ENCODE measurements around the gene GABRG1.

The GABRG1 gene

GRCh38 chr4:45989775-45990174 lies 134.1 kb downstream of the GABRG1 start:
- H2AFZ ChIP-seq (ENCODE audit: low read length, unreplicated experiment) = no peak overlapping the region
- H3K27ac ChIP-seq (ENCODE audit: low read depth, low read length) = no peak overlapping the region
- H3K4me1 ChIP-seq (ENCODE audit: control insufficient read depth, insufficient read depth, low read length, unreplicated experiment) = no peaks in the 10 kb centered on the region
- H3K36me3 ChIP-seq (ENCODE audit: insufficient read depth, low read length) = no peaks in the 10 kb centered on the region
- no peak overlapping the region for H3K4me3 ChIP-seq (ENCODE audit: low read depth, low read length)
- no peaks in the 10 kb centered on the region for H3K79me2 ChIP-seq (ENCODE audit: control insufficient read depth, insufficient read depth, low read length, unreplicated experiment)
- H3K27me3 ChIP-seq (ENCODE audit: insufficient read depth, low read length) = no peaks in the 10 kb centered on the region

- no peaks in the 10 kb centered on the region for H3K4me1 ChIP-seq (ENCODE audit: control insufficient read depth, insufficient read depth, low read length, unreplicated experiment)
- no peaks in the 10 kb centered on the region for H3K36me3 ChIP-seq (ENCODE audit: insufficient read depth, low read length)
- no peak overlapping the region for H3K4me3 ChIP-seq (ENCODE audit: low read depth, low read length)
- H3K27ac ChIP-seq (ENCODE audit: low read depth, low read length) = no peak overlapping the region
- no peak overlapping the region for H2AFZ ChIP-seq (ENCODE audit: low read length, unreplicated experiment)
- H3K27me3 ChIP-seq (ENCODE audit: insufficient read depth, low read length) = no peaks in the 10 kb centered on the region
- H3K79me2 ChIP-seq (ENCODE audit: control insufficient read depth, insufficient read depth, low read length, unreplicated experiment) = no peaks in the 10 kb centered on the region
These were observed 136.0 kb downstream of the GABRG1 start for GRCh38 chr4:45987858-45988257.

Data from ACC112 (cell line).